ENCODE data around the gene DSG3. TPM values are rescaled to one million over a fixed set of nuclear protein-coding genes. Genes with fewer than 3 reads are reported as not detected.

Gene DSG3
- total RNA-seq, 1 donor from 2014 or later = not detected

GRCh38 chr18:31512203-31512764 is 64.7 kb downstream of the DSG3 start:
- DNase-seq (ENCODE audit: extremely low read depth, low read depth, low spot score) = no peak

- DNase-seq (ENCODE audit: extremely low read depth, low read depth, low spot score) = no peak
These were observed 65.8 kb downstream of the DSG3 start for GRCh38 chr18:31513189-31513935.

DNA sequence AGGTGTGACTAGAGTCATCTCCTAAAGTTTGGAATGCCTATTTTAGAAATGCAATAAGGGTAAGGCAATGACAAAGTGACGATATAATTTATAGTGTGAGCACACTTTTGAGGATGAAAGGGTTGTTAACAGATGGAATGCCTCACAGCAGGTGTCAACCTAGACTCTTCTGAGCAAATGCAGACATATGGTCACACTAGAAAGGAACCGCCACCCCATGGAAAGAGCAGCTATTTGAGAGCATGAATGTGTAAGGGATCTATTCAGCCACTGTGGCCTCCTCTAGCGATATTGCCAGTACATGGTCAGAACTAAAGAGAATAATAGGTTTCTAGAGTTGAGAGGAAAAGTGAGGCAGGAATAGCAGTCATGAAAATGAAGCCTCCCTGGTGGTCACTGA is 68.9 kb downstream of the DSG3 start:
- no peak for DNase-seq (ENCODE audit: extremely low read depth, low read depth, low spot score)

- DNase-seq (ENCODE audit: extremely low read depth, low read depth, low spot score) = no peak
These were observed 78.8 kb downstream of the DSG3 start for GRCh38 chr18:31526374-31526773.

Other genes starting within 250 kb of the DSG3 start
- 0.15 TPM in 1 of 2 replicates, not detected in the other for gene DSG1, start 129.6 kb upstream of the DSG3 start, total RNA-seq
- not detected in 2 replicates for gene DSG4, start 71.0 kb upstream of the DSG3 start, total RNA-seq
- gene DSG2, start 50.4 kb downstream of the DSG3 start, total RNA-seq = 15.5 TPM in 2 replicates
- not detected in 2 replicates for gene TTR, start 144.1 kb downstream of the DSG3 start, total RNA-seq
- 10.2 and 11.8 TPM in 2 replicates for gene B4GALT6, start 236.8 kb downstream of the DSG3 start, total RNA-seq

All from glomerular endothelial cell (primary cell).